AG09309 (cell line): ENCODE measurements around the gene ADAM33.

Source experiments
- DNase-seq: peaks from one replicate; pipeline ENCODE4 v3.0.0-alpha.2; 2010; ENCODE audit warnings: low read depth
- H3K4me3 ChIP-seq: 2 replicates; pipeline ENCODE4 v1.5.1; 2011; ENCODE audit warnings: mild to moderate bottlenecking, low read depth, low read length, moderate library complexity; ENCODE audit not compliant: control insufficient read depth
- TF ChIP-seq, protein P1 (sequence below): IDR thresholded peaks from 2 replicates; pipeline ENCODE4 v1.5.1; 2011; ENCODE audit warnings: mild to moderate bottlenecking, low read depth, low read length, inconsistent platforms; ENCODE audit not compliant: insufficient read depth, control insufficient read depth; ENCODE audit errors: missing control alignments

The ADAM33 gene

DNA sequence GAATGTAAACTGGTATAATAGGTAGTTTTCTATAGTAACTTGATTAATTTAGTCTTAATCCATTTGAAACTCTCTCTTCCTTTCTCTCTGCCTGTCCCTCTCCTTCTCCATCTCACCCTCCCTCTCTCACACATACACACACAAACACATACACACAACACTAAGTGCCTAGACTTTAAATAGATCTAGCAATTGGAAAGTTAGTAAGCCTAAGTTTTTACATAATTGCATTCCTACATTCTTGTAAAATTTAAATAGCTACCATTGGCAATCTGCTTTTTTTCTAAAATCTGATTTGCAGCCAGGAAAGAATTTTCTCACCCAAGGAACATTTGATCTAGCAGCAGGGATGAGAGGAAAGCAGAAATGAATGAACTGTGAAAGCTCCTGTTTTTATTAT, 34.3 kb downstream of the ADAM33 start:
- DNase-seq = no peak
- TF ChIP-seq, protein P1, sequence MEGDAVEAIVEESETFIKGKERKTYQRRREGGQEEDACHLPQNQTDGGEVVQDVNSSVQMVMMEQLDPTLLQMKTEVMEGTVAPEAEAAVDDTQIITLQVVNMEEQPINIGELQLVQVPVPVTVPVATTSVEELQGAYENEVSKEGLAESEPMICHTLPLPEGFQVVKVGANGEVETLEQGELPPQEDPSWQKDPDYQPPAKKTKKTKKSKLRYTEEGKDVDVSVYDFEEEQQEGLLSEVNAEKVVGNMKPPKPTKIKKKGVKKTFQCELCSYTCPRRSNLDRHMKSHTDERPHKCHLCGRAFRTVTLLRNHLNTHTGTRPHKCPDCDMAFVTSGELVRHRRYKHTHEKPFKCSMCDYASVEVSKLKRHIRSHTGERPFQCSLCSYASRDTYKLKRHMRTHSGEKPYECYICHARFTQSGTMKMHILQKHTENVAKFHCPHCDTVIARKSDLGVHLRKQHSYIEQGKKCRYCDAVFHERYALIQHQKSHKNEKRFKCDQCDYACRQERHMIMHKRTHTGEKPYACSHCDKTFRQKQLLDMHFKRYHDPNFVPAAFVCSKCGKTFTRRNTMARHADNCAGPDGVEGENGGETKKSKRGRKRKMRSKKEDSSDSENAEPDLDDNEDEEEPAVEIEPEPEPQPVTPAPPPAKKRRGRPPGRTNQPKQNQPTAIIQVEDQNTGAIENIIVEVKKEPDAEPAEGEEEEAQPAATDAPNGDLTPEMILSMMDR = no peak
- H3K4me3 ChIP-seq = no peak overlapping the region

DNA sequence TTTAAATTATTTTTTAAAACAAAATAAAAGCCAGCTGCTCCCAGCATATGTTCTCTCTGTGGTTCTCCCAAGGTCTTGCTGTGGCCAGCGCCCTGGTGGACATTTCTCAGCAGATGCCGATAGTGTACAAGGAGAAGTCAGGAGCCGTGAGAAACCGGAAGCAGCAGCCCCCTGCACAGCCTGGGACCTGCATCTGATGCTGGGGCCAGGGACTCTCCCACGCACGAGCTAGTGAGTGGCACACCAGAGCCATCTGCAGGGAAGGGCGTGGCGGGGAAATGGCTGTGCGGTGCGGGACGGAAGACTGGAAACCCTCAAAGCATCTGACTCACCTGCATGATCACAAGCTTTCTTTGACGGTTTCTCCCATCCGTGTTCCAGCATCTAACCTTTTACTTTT, 35.2 kb downstream of the ADAM33 start:
- TF ChIP-seq, protein P1 = no peak
- no peak overlapping the region for H3K4me3 ChIP-seq
- DNase-seq = no peak

DNA sequence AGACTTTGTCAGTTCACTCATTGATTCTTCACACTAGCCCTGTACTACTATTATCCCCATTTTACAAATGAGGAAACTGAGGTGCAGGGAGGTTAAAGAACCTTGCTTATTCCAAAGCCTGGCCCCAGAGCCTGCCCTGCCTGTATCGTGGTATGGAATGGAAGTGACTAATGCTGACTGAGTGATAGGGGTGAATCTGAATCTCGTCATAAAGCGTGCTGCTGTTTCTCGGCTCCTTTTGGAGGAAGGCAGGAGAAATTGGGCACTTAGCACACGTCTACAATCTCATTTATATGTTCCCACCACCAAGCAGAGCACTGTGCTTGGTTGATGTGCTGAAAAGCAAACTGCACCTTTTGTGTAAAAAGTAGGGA, 35.8 kb downstream of the ADAM33 start:
- DNase-seq = no peak
- TF ChIP-seq, protein P1 = no peak
- H3K4me3 ChIP-seq = no peak overlapping the region

DNA sequence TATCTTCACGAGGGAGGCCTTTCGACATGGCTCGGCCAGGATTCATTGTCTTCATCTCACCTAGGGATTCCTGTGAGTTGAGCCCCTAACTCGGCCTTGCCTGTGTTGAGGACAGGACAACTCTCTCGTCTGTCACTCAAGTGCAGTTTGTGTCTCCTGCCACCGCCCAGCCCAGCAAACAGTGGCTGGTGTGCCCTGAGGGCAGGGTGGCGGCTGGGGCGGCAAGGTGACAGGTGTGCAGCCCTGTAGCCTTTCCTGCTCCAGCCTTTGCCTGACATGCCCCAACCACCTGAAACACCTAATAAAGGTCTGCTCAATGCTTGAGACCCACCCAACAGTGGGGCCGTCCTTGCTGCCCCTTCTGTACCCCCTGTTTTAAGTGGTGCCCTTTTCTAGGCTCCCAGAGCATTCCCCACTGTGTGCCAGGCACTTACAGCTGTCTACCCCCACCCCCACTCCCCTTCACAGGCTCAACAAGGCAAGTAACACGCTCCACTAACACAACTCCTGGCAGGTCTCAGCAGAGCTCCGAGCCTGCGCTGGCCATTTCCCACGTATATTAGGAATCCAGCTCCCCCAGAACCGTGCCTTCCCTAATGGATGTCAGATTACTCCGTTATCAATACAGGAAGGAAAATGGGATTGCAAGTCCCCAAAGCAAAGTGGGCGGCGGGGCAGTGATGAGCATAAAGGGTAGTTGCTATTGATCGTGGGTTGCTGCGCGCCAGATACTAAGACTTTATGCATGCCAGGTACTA, 36.3 kb downstream of the ADAM33 start:
- H3K4me3 ChIP-seq = no peak overlapping the region
- DNase-seq = no peak
- TF ChIP-seq, protein P1 = no peak

DNA sequence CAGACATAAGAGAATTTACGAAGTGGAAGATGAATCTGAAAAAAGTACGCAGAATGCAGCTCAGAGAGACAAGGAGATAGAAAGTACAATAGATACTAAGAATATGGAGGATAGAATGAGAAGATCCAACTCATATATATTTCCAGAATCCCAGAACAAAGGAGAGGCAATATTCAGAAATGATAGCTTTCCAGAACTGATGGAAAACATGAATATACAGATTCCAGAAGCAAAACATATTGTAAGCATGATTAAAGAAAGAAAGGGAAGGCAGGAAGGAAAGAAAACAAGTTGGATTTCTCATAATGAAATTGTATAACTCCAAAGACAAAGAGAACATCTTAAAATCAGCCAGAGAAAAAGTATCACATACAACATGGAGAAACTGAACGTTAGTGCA, 41.6 kb downstream of the ADAM33 start:
- H3K4me3 ChIP-seq = no peak overlapping the region
- no peak for DNase-seq
- TF ChIP-seq, protein P1 = no peak

DNA sequence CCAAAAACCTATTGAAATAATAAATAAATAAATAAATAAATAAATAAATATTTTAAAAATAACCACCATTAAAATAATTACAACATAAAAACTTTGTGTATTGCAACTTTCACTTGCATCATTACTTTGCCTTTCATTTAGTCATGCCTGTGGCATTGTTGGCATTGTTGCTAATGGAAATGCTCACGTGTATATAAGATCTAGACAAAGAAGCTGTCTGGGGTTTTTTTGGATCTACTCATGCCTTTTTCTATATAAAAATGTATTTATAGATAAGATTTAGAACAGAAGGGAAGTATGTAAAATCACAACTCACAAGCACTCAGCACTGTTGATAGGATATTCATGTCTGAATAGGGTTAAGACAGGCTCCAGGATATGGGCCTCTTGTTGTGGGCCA, 46.5 kb downstream of the ADAM33 start:
- no peak overlapping the region for H3K4me3 ChIP-seq
- TF ChIP-seq, protein P1 = no peak
- DNase-seq = no peak
